Psoas muscle (tissue), 8 donors: ENCODE results near the gene NOL6. TPM values are rescaled to one million over a fixed set of nuclear protein-coding genes. Genes with fewer than 3 reads are reported as not detected.
"Not testable (repeated sequence)": the region's sequence is repeated elsewhere in the genome, so short reads cannot be mapped to it uniquely, and the experiment has no call there.

ENCODE experiments used
- ATAC-seq, 4 donors: fragments of 200-7000 bp; cut with Tn5 transposase; one replicate each; pipeline ENCODE4 v1.9.1; 2020; ENCODE audit warnings: moderate library complexity in 3 of 4, mild to moderate bottlenecking in 2 of 4
- DNase-seq, 2 donors: peaks; one replicate each; pipeline ENCODE4 v3.0.0-alpha.2; 2020
- H3K27ac ChIP-seq: fragments of 200-600 bp; one replicate; pipeline ENCODE4 v1.8.0; 2022
- H3K27me3 ChIP-seq, 3 donors: fragments of 200-600 bp in 1 of 3; one replicate each; pipeline versions ENCODE4 v1.6.1 to v1.8.0; 2013 to 2022; ENCODE audit warnings: low read length in 2 of 3, mild to moderate bottlenecking in 2 of 3, moderate library complexity in 1 of 3; ENCODE audit not compliant: insufficient read depth in 3 of 3
- H3K36me3 ChIP-seq, 2 donors: fragments of 200-600 bp in 1 of 2; one replicate each; pipeline versions ENCODE4 v1.6.1 to v1.8.0; 2013 to 2022; ENCODE audit warnings: low read depth in 1 of 2, mild to moderate bottlenecking in 1 of 2, moderate library complexity in 1 of 2; ENCODE audit not compliant: insufficient read depth in 1 of 2
- H3K4me1 ChIP-seq: fragments of 200-600 bp; one replicate; pipeline ENCODE4 v1.8.0; 2022
- H3K4me3 ChIP-seq: fragments of 200-600 bp; one replicate; pipeline ENCODE4 v1.8.0; 2022; ENCODE audit warnings: mild to moderate bottlenecking
- H3K9me3 ChIP-seq: fragments of 200-600 bp; one replicate; pipeline ENCODE4 v1.8.0; 2022
- WGBS, 3 donors: extraction: QIAGEN DNeasy Blood & Tissue Kit; methylation state at CpG; one replicate each; pipeline versions ENCODE4 v1.1.6 to v1.1.7; 2013; 5-methylcytosine and 5-hydroxymethylcytosine counted together
- intact Hi-C, 2 donors: fragments of 100-400 bp; cut with DNase I; formaldehyde crosslinking; loops; one replicate each; pipeline versions ENCODE4 v1.11.0 to v1.14.2; 2022
- polyA plus RNA-seq, 3 donors: library from polyadenylated mRNA; stranded (reverse); fragments of 200-250 nt; gene quantifications; one replicate each; pipeline ENCODE4 v1.2.3, GENCODE V29; 2013
- total RNA-seq, 4 donors: library from RNA; stranded (reverse); fragmentation: NEBNext Ultra II Directional in 2 of 4; extraction: Animal tissue kit (Norgen Biotek cat#: 25700) in 2 of 4; gene quantifications; one replicate each; pipeline versions ENCODE4 v1.2.1 to v1.2.4, GENCODE V29; 2021 to 2023
- TF ChIP-seq, protein P1 (sequence below): fragments of 200-600 bp; IDR thresholded peaks from one replicate; pipeline ENCODE4 v1.8.0; 2022; ENCODE audit warnings: antibody characterized with exemption
- donor health status: healthy with polysubstance abuse.
- donor health status: DM: no; HTN: no; CAD: no; lungs with moderate emphysema.
- donor health status: Bipolar disorder and iron deficiency.
- donor health status: healthy.
- donor health status: DM: yes; HTN: yes; CAD: no.
- donor health status: DM: no; HTN: no; CAD: no.
- donor health status: DM: no; HTN: no; CAD: no.
- donor health status: DM: yes; HTN: yes; CAD: no.

Gene NOL6
- total and polyA plus RNA-seq, 7 donors: 18.8 to 39.9 (median 33.5) TPM

DNA sequence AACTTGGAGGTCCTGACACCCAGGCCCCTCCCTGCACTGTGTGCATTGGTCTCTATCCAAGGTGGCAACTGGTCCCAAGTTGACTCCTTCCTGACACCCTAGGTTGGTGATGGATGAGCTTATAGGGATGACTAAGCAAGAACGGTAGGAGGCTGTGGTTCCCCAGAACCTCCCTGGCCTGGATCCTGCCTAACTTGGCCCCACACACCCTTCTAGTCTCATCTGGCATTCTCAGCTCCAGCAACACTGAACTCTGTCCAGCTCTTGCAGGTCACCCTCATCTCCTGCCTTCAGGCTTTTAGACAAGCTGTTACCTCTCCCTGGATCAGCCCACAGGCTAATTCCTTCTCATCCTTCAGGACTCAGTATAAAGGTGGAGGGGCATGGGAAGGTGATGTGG, 42.8 kb downstream of the NOL6 start:
- Histone ChIP-seq H3K27me3 (peaks cover 0 to 4% (median 2%) of the 10 kb centered on the region in 3 donors), H3K36me3 (no peaks in the 10 kb centered on the region), H3K4me3 (no peak overlapping the region), H3K9me3 (no peaks in the 10 kb centered on the region), H3K27ac (no peak overlapping the region), H3K4me1 (no peaks in the 10 kb centered on the region)
- whole genome bisulfite sequencing, 3 donors: 5 to 23% (median 11%) methylated on average over 1 of the region's 1 CpG
- intact Hi-C loops: no loop called here
- TF ChIP-seq, protein P1, sequence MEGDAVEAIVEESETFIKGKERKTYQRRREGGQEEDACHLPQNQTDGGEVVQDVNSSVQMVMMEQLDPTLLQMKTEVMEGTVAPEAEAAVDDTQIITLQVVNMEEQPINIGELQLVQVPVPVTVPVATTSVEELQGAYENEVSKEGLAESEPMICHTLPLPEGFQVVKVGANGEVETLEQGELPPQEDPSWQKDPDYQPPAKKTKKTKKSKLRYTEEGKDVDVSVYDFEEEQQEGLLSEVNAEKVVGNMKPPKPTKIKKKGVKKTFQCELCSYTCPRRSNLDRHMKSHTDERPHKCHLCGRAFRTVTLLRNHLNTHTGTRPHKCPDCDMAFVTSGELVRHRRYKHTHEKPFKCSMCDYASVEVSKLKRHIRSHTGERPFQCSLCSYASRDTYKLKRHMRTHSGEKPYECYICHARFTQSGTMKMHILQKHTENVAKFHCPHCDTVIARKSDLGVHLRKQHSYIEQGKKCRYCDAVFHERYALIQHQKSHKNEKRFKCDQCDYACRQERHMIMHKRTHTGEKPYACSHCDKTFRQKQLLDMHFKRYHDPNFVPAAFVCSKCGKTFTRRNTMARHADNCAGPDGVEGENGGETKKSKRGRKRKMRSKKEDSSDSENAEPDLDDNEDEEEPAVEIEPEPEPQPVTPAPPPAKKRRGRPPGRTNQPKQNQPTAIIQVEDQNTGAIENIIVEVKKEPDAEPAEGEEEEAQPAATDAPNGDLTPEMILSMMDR: no peak
- ATAC-seq (peak in 2 of 4 donors; percentile 16 to 73), DNase-seq (no peak)

DNA sequence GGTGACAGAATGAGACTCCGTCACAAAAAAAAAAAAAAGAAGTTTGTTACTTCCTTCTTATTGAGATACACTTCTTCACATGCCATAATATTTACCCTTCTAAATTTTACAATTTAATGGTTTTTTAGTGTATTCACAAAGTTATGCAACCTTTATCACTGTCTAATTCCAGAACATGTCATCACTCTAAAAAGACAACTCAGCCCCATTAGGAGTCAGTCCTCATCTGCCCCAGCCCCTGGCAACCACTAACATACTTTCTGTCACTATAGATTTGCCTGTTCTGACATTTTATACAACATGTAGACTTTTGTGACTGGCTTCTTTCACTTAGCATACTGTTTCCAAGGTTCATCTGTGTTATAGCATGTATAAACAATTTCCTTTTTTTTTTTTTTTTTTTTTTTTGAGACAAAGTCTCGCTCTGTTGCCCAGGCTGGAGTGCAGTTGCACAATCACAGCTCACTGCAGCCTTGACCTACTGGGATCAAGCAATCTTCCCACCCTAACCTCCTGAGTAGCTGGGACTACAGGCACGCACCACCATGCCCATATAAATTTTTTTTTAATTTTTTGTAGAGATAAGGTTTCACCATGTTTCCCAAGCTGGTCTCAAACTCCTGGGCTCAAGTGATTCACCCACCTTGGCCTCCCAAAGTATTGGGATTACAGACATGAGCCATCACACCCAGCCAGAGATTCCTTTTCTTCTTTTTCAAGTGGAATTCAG, 44.3 kb downstream of the NOL6 start:
- Histone ChIP-seq H3K9me3 (no peaks in the 10 kb centered on the region), H3K36me3 (no peaks in the 10 kb centered on the region), H3K27ac (no peak overlapping the region), H3K27me3 (no peaks in the 10 kb centered on the region), H3K4me3 (no peak overlapping the region), H3K4me1 (no peaks in the 10 kb centered on the region)
- ATAC-seq (no peak), DNase-seq (no peak)
- WGBS, 3 donors: 78 to 94% (median 79%) methylated on average over 3 of the region's 3 CpGs
- TF ChIP-seq, protein P1: no peak
- intact Hi-C loops: no loop called here

DNA sequence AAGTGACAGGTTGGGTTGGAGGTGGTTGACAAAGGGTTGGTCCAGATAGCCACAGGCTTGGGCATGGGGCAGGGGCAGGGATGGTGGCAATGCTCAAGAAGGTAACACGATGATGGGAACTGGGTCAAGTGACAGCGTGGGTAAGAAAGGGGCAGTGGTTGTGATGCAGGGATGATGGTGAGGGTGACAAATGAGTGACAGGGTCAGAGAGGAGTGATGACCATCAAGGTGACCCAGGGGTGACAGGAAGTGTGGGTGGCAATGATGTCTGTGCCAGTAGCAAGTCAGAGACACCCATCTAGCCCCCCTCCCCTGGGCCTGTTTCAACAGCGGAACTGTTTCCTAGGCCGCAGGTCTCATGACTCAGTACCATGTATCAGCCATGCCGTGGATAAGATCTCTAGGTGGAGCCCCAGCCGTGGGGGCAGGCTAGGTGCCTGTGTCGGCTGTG, 46.9 kb downstream of the NOL6 start:
- Histone ChIP-seq H3K27me3 (no peaks in the 10 kb centered on the region), H3K9me3 (no peaks in the 10 kb centered on the region), H3K4me3 (no peak overlapping the region), H3K36me3 (no peaks in the 10 kb centered on the region), H3K27ac (no peak overlapping the region), H3K4me1 (no peaks in the 10 kb centered on the region)
- intact Hi-C loops: no loop called here
- 80 to 92% (median 88%) methylated on average over 7 of the region's 7 CpGs for WGBS, 3 donors
- ATAC-seq (no peak), DNase-seq (no peak)
- TF ChIP-seq, protein P1: no peak

DNA sequence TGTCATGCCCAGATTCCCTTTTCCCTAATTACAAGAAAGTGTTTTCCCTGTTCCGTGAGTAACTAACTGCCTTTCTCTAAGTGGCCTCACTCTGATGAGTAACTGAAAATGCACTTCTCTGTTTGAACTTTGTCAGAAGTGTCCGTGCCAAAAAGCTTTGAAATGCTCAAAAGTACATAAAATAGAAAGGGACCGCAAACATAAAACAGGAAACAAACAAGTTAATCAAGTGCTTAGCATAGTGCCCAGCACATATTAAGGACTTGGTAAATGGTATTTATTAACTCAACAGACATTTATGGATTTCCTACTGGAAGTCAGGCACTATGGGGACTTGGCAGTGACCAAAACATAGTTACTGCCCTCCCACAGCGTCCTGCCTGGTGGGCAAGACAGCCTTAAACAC, 48.6 kb downstream of the NOL6 start:
- H3K27me3 ChIP-seq: no peaks in the 10 kb centered on the region
- 74 to 87% (median 85%) methylated on average over 4 of the region's 4 CpGs for WGBS, 3 donors
- no peaks in the 10 kb centered on the region for H3K4me1 ChIP-seq
- H3K36me3 ChIP-seq: no peaks in the 10 kb centered on the region
- no peak for DNase-seq
- no peak overlapping the region for H3K27ac ChIP-seq
- no peaks in the 10 kb centered on the region for H3K9me3 ChIP-seq
- H3K4me3 ChIP-seq: no peak overlapping the region
- TF ChIP-seq, protein P1: no peak
- intact Hi-C loops: no loop called here
- no peak for ATAC-seq

DNA sequence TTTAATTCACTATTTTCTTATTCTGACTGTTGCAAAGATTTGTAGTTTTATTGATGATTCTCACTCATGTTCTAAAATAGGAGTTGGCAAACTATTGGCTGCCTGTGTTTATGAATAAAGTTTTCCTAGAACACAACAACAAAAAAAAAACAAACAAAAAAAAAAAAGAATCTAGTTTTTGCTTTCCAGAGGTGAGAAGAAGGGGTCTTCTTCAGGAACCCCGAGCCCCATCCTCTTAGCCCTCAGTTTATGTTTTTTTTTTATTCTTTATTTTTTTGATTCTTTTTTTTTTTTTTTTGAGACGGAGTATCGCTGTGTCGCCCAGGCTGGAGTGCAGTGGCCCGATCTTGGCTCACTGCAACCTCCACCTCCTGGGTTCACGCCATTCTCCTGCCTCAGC, 49.2 kb downstream of the NOL6 start:
- DNase-seq, H3K27ac ChIP-seq, H3K4me3 ChIP-seq, H3K36me3 ChIP-seq, H3K27me3 ChIP-seq, intact Hi-C loops, H3K4me1 ChIP-seq, ATAC-seq, H3K9me3 ChIP-seq: not testable (repeated sequence)
- WGBS, 3 donors: 92 to 98% (median 97%) methylated on average over 6 of the region's 6 CpGs

DNA sequence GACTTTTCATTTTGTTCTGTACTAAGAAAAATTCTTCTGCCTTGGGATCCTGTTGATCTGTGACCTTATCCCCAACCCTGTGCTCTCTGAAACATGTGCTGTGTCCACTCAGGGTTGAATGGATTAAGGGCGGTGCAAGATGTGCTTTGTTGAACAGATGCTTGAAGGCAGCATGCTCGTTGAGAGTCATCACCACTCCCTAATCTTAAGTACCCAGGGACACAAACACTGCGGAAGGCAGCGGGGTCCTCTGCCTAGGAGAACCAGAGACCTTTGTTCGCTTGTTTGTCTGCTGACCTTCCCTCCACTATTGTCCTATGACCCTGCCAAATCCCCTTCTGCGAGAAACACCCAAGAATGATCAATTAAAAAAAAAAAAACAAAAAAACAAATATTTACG, 49.7 kb downstream of the NOL6 start:
- H3K27ac ChIP-seq, H3K27me3 ChIP-seq, H3K4me1 ChIP-seq, ATAC-seq, DNase-seq, H3K4me3 ChIP-seq, intact Hi-C loops, H3K36me3 ChIP-seq, H3K9me3 ChIP-seq: not testable (repeated sequence)
- 73 to 76% (median 74%) methylated on average over 6 to 7 of the region's 7 CpGs for WGBS, 3 donors
